Neutrophil (primary cell): ENCODE measurements around the gene SYNPO2.
"Not testable (repeated sequence)": the region's sequence is repeated elsewhere in the genome, so short reads cannot be mapped to it uniquely, and the experiment has no call there.

Source experiments
- H3K27ac ChIP-seq: fragments of 200-600 bp; sonication (generic); 2 replicates; pipeline ENCODE4 v1.5.1; 2016; ENCODE audit warnings: mild to moderate bottlenecking, moderate library complexity
- H3K27me3 ChIP-seq: fragments of 200-600 bp; sonication (generic); 2 replicates; pipeline ENCODE4 v1.6.0; 2016; ENCODE audit warnings: mild to moderate bottlenecking
- H3K36me3 ChIP-seq: fragments of 200-600 bp; sonication (generic); 2 replicates; pipeline ENCODE4 v1.5.1; 2017
- H3K4me1 ChIP-seq, 2 experiments: fragments of 200-600 bp in 1 of 2; sonication (generic) in 1 of 2; 1 replicate in 1 of 2; 2 replicates in 1 of 2; pipeline versions ENCODE4 v1.5.1 to v1.6.1; 2013 to 2016; ENCODE audit warnings: low read depth in 1 of 2, low read length in 1 of 2, mild to moderate bottlenecking in 1 of 2, moderate library complexity in 1 of 2; ENCODE audit not compliant: control insufficient read depth in 1 of 2, insufficient read depth in 1 of 2
- H3K4me3 ChIP-seq, 2 experiments: fragments of 200-600 bp in 1 of 2; sonication (generic) in 1 of 2; 1 replicate in 1 of 2; 2 replicates in 1 of 2; pipeline ENCODE4 v1.5.1; 2013 to 2016; ENCODE audit warnings: low read depth in 1 of 2, low read length in 1 of 2, mild to moderate bottlenecking in 1 of 2, moderate library complexity in 1 of 2
- H3K9me3 ChIP-seq: fragments of 200-600 bp; sonication (generic); 2 replicates; pipeline ENCODE4 v1.5.1; 2016
- TF ChIP-seq, protein P1 (sequence below): fragments of 200-600 bp; sonication (generic); IDR thresholded peaks from 2 replicates; pipeline ENCODE4 v1.5.1; 2016; ENCODE audit warnings: antibody characterized with exemption

Gene SYNPO2

DNA sequence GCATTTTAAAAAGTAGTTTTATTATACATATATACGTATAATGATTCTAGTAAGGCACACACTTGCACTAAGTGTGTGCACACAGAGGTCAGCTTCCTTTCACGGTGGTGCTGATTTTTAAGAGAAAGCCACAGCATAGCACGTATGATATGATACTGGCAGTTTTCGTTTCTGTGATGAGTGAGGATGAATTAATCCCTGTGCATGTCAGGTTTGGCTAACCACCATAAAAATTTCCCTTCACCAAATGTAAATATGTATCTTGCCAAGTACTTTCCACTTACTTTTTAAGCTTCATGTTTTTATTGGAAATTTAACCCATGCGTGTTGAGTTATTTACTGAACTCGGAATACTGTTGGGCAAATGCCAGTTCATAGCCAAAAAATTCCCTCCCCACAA lies 84.6 kb downstream of the SYNPO2 start:
- H3K27ac ChIP-seq: no peak overlapping the region
- H3K4me1 ChIP-seq: peaks cover 4 to 11% of the 10 kb centered on the region in 2 experiments
- no peak overlapping the region for H3K4me3 ChIP-seq
- H3K9me3 ChIP-seq: no peaks in the 10 kb centered on the region
- TF ChIP-seq, protein P1, sequence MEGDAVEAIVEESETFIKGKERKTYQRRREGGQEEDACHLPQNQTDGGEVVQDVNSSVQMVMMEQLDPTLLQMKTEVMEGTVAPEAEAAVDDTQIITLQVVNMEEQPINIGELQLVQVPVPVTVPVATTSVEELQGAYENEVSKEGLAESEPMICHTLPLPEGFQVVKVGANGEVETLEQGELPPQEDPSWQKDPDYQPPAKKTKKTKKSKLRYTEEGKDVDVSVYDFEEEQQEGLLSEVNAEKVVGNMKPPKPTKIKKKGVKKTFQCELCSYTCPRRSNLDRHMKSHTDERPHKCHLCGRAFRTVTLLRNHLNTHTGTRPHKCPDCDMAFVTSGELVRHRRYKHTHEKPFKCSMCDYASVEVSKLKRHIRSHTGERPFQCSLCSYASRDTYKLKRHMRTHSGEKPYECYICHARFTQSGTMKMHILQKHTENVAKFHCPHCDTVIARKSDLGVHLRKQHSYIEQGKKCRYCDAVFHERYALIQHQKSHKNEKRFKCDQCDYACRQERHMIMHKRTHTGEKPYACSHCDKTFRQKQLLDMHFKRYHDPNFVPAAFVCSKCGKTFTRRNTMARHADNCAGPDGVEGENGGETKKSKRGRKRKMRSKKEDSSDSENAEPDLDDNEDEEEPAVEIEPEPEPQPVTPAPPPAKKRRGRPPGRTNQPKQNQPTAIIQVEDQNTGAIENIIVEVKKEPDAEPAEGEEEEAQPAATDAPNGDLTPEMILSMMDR: no peak
- H3K36me3 ChIP-seq: no peaks in the 10 kb centered on the region
- no peaks in the 10 kb centered on the region for H3K27me3 ChIP-seq

DNA sequence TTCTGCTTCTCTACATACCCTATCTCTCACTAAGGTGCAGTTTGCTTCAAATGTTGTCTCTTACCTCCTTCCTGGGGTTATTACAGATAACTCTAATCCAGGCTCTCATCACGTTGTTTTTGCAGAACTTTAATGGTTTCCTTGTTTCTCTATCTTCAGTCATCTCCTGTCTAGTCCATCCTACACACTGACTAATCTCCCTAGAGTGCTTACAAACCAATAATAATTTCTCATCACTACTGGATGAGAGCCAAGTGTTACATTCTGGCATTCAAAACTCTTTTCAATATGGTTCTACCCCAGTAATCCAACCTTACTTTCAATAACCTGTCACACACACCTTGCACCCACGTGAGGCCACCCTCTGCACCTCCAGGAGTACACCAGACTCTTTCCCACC lies 86.1 kb downstream of the SYNPO2 start:
- TF ChIP-seq, protein P1: no peak
- no peak overlapping the region for H3K27ac ChIP-seq
- H3K9me3 ChIP-seq: no peaks in the 10 kb centered on the region
- H3K36me3 ChIP-seq: no peaks in the 10 kb centered on the region
- H3K27me3 ChIP-seq: no peaks in the 10 kb centered on the region
- no peaks in the 10 kb centered on the region for H3K4me1 ChIP-seq
- no peak overlapping the region for H3K4me3 ChIP-seq

DNA sequence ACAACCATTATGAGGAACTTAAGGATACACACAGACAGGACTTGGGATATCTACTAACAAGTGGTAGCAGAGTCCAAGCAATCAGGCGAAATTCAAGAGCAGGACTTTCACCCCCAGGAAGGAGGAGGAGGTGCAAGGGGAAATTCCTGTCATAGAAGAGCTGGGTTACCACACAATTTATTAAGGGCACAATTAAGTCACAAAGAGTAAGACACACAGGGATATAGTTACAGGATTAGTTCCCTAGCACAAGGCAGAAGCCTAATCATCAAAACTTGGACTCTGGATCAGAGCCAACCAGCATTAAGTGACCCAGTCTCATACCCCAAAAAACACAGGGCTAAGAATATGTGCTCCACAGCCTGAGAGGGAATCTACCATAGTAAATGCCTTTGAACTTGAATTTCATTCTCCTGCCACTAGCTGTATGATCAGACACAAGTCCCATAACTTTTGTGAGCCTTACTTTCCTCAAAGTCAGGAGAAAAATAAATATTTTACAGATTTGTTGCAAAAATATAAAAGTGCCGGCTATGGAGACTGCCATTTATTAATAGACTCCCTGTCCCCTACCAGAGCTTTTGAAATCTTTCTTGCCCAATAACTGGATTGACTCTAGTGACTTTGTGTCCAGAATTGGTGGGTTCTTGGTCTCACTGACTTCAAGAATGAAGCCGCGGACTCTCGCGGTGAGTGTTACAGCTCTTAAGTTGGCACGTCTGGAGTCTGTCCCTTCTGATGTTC lies 87.0 kb downstream of the SYNPO2 start:
- Histone ChIP-seq H3K4me3 (no peak overlapping the region), H3K4me1 (no peaks in the 10 kb centered on the region), H3K9me3 (no peaks in the 10 kb centered on the region)

DNA sequence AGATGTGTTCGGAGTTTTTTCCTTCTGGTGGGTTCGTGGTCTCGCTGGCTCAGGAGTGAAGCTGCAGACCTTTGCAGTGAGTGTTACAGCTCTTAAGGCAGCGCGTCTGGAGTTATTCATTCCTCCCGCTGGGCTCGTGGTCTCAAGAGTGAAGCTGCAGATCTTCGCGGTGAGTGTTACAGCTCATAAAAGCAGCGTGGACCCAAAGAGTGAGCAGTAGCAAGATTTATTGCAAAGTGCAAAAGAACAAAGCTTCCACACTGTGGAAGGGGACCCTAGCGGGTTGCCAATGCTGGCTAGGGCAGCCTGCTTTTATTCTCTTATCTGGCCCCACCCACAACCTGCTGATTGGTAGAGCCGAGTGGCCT lies 87.5 kb downstream of the SYNPO2 start:
- H3K4me3 ChIP-seq, H3K36me3 ChIP-seq, H3K27ac ChIP-seq, H3K4me1 ChIP-seq, H3K27me3 ChIP-seq, H3K9me3 ChIP-seq: not testable (repeated sequence)

More for the DNA sequence above, 87.0 kb downstream of the SYNPO2 start:
- no peaks in the 10 kb centered on the region for H3K36me3 ChIP-seq
- no peaks in the 10 kb centered on the region for H3K27me3 ChIP-seq
- no peak overlapping the region for H3K27ac ChIP-seq
- TF ChIP-seq, protein P1: no peak

DNA sequence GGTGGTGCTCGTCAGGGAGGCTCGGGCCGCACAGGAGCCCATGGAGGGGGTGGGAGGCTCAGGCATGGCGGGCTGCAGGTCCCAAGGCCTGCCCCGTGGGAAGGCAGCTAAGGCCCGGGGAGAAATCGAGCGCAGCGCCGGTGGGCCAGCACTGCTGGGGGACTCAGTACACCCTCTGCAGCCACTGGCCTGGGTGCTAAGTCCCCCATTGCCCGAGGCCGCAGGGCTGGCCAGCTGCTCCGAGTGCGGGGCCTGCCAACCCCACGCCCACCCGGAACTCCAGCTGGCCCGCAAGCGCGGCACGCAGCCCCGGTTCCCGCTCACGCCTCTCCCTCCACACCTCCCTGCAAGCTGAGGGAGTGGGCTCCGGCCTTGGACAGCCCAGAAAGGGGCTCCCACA lies 88.4 kb downstream of the SYNPO2 start:
- not testable (repeated sequence) for H3K36me3 ChIP-seq, H3K9me3 ChIP-seq, H3K4me3 ChIP-seq, H3K27ac ChIP-seq, H3K4me1 ChIP-seq, H3K27me3 ChIP-seq

DNA sequence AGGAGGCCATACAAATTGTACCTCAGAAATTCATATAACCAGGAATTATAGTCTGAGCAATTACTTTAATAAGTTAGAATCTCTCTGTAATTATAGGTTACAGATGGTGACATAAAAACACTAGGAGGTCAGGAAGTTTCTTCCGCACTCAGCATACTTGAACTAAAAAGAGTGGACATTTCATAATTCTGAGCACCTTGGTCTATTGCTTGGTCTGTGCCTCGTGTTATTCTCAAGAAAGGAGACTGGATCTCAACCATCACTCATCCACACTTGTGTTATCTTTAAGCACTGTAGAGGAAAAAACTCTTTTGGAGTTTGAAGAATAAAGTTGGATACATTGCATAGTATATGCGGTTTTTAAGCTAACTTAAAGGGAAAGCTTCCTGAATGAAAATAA lies 91.1 kb downstream of the SYNPO2 start:
- no peaks in the 10 kb centered on the region for H3K36me3 ChIP-seq
- TF ChIP-seq, protein P1: no peak
- H3K27ac ChIP-seq: no peak overlapping the region
- H3K4me1 ChIP-seq: no peaks in the 10 kb centered on the region
- no peaks in the 10 kb centered on the region for H3K27me3 ChIP-seq
- no peaks in the 10 kb centered on the region for H3K9me3 ChIP-seq
- no peak overlapping the region for H3K4me3 ChIP-seq
